Renal cortex interstitium (tissue), 11 donors: ENCODE results near the gene SYCE1L. TPM values are rescaled to one million over a fixed set of nuclear protein-coding genes. Genes with fewer than 3 reads are reported as not detected.

ENCODE experiments used
- DNase-seq, 11 donors: peaks; one replicate each; pipeline ENCODE4 v3.0.0-alpha.2; 2013; ENCODE audit warnings: low read depth in 9 of 11, low spot score in 4 of 11; ENCODE audit errors: extremely low read depth in 1 of 11
- polyA plus RNA-seq, 3 donors: library from polyadenylated mRNA; unstranded; fragments of 120-200 nt; gene quantifications; one replicate each; pipeline ENCODE4 v1.2.1, GENCODE V29; 2013; ENCODE audit not compliant: insufficient read length in 3 of 3

The SYCE1L gene
- polyA plus RNA-seq, 3 donors, result 2.4 to 7.1 (median 4.7) TPM

- peak in 1 of 11 donors; percentile 3 for DNase-seq
These were observed 7.8 kb upstream of the SYCE1L start for GRCh38 chr16:77191259-77191969.

GRCh38 chr16:77193377-77193776 is 5.8 kb upstream of the SYCE1L start:
- DNase-seq, result no peak

GRCh38 chr16:77194295-77195231 is 4.6 kb upstream of the SYCE1L start:
- no peak for DNase-seq

GRCh38 chr16:77195411-77195810 is 3.8 kb upstream of the SYCE1L start:
- no peak for DNase-seq

GRCh38 chr16:77197747-77198146 is 1.5 kb upstream of the SYCE1L start:
- no peak for DNase-seq

- no peak for DNase-seq
These were observed 7.3 kb downstream of the SYCE1L start for GRCh38 chr16:77206533-77206932.

- peak in 1 of 11 donors; percentile 7 for DNase-seq
These were observed 7.8 kb downstream of the SYCE1L start for GRCh38 chr16:77207030-77207429.

GRCh38 chr16:77208382-77208781 is 9.2 kb downstream of the SYCE1L start:
- no peak for DNase-seq

- DNase-seq, result peak in 6 of 11 donors; percentile 31 to 68 (median 59)
These were observed 12.9 kb downstream of the SYCE1L start for GRCh38 chr16:77211880-77212740.

- peak in 4 of 11 donors; percentile 18 to 46 (median 42) for DNase-seq
These were observed 13.7 kb downstream of the SYCE1L start for GRCh38 chr16:77212741-77213541.

- DNase-seq, result no peak
These were observed 14.4 kb downstream of the SYCE1L start for GRCh38 chr16:77213542-77214106.

GRCh38 chr16:77214411-77215138 is 15.4 kb downstream of the SYCE1L start:
- no peak for DNase-seq

- DNase-seq, result no peak
These were observed 20.2 kb downstream of the SYCE1L start for GRCh38 chr16:77219437-77219836.

GRCh38 chr16:77220427-77220826 is 21.2 kb downstream of the SYCE1L start:
- DNase-seq, result no peak

GRCh38 chr16:77221482-77221881 is 22.3 kb downstream of the SYCE1L start:
- DNase-seq, result no peak

- DNase-seq, result no peak
These were observed 24.0 kb downstream of the SYCE1L start for GRCh38 chr16:77223184-77223583.

- DNase-seq, result no peak
These were observed 26.0 kb downstream of the SYCE1L start for GRCh38 chr16:77225182-77225581.
